ENCODE measurements around the gene PRKAG2.
"Not testable (repeated sequence)": the region's sequence is repeated elsewhere in the genome, so short reads cannot be mapped to it uniquely, and the experiment has no call there.

Gene PRKAG2

GRCh38 chr7:151752037-151752436, 124.9 kb downstream of the PRKAG2 start:
- H2AFZ ChIP-seq (ENCODE audit: low read depth, low read length, severe bottlenecking) = no peak overlapping the region
- no peaks in the 10 kb centered on the region for H3K36me3 ChIP-seq (ENCODE audit: low read length)
- H3K9ac ChIP-seq (ENCODE audit: low read length) = no peak overlapping the region
- no peaks in the 10 kb centered on the region for H3F3A ChIP-seq (ENCODE audit: insufficient read depth)
- no peaks in the 10 kb centered on the region for H3K9me2 ChIP-seq (replicated peaks; ENCODE audit: insufficient read depth, low read length)
- H3K79me2 ChIP-seq (ENCODE audit: insufficient read depth, low read length) = no peaks in the 10 kb centered on the region
- no peak overlapping the region for H3K27ac ChIP-seq (ENCODE audit: low read depth, low read length)
- TF ChIP-seq CTCF (IDR thresholded peaks at IDR 0.05; ENCODE audit: insufficient read depth, low read length, poor library complexity, severe bottlenecking) = no peak
- TF ChIP-seq EZH2phosphoT487 (conservative IDR thresholded peaks at IDR 0.05; ENCODE audit: low read length) = no peak
- H3K9me3 ChIP-seq (ENCODE audit: insufficient read depth, low read length) = no peaks in the 10 kb centered on the region
- no peak overlapping the region for H3K4me3 ChIP-seq (ENCODE audit: insufficient read depth, low read length, poor library complexity, severe bottlenecking)
- H4K20me1 ChIP-seq (ENCODE audit: low read depth, low read length) = no peaks in the 10 kb centered on the region
- no peaks in the 10 kb centered on the region for H3K27me3 ChIP-seq (ENCODE audit: low read length)
- H3K4me2 ChIP-seq (ENCODE audit: low read depth, low read length, poor library complexity, severe bottlenecking) = no peak overlapping the region

- Histone ChIP-seq H3K36me3 (ENCODE audit: low read length) (no peaks in the 10 kb centered on the region), H3K79me2 (ENCODE audit: insufficient read depth, low read length) (no peaks in the 10 kb centered on the region), H2AFZ (ENCODE audit: low read depth, low read length, severe bottlenecking) (no peak overlapping the region), H4K20me1 (ENCODE audit: low read depth, low read length) (no peaks in the 10 kb centered on the region), H3K9me3 (ENCODE audit: insufficient read depth, low read length) (no peaks in the 10 kb centered on the region), H3K4me2 (ENCODE audit: low read depth, low read length, poor library complexity, severe bottlenecking) (no peak overlapping the region), H3F3A (ENCODE audit: insufficient read depth) (no peaks in the 10 kb centered on the region), H3K9ac (ENCODE audit: low read length) (no peak overlapping the region), H3K27ac (ENCODE audit: low read depth, low read length) (no peak overlapping the region), H3K27me3 (ENCODE audit: low read length) (no peaks in the 10 kb centered on the region), H3K9me2 (replicated peaks; ENCODE audit: insufficient read depth, low read length) (no peaks in the 10 kb centered on the region), H3K4me3 (ENCODE audit: insufficient read depth, low read length, poor library complexity, severe bottlenecking) (no peak overlapping the region)
- TF ChIP-seq EZH2phosphoT487 (conservative IDR thresholded peaks at IDR 0.05; ENCODE audit: low read length) (no peak), CTCF (IDR thresholded peaks at IDR 0.05; ENCODE audit: insufficient read depth, low read length, poor library complexity, severe bottlenecking) (no peak)
Measured at GRCh38 chr7:151748733-151749132, 128.2 kb downstream of the PRKAG2 start.

GRCh38 chr7:151748021-151748420, 128.9 kb downstream of the PRKAG2 start:
- H4K20me1 ChIP-seq (ENCODE audit: low read depth, low read length); H3K27me3 ChIP-seq (ENCODE audit: low read length); H3K27ac ChIP-seq (ENCODE audit: low read depth, low read length); H2AFZ ChIP-seq (ENCODE audit: low read depth, low read length, severe bottlenecking); H3K36me3 ChIP-seq (ENCODE audit: low read length); H3F3A ChIP-seq (ENCODE audit: insufficient read depth); H3K9me2 ChIP-seq (replicated peaks; ENCODE audit: insufficient read depth, low read length); H3K4me3 ChIP-seq (ENCODE audit: insufficient read depth, low read length, poor library complexity, severe bottlenecking); H3K4me2 ChIP-seq (ENCODE audit: low read depth, low read length, poor library complexity, severe bottlenecking); H3K9me3 ChIP-seq (ENCODE audit: insufficient read depth, low read length); H3K79me2 ChIP-seq (ENCODE audit: insufficient read depth, low read length); H3K9ac ChIP-seq (ENCODE audit: low read length): not testable (repeated sequence)

- Histone ChIP-seq H3K9ac (ENCODE audit: low read length) (no peak overlapping the region), H4K20me1 (ENCODE audit: low read depth, low read length) (no peaks in the 10 kb centered on the region), H3K9me2 (replicated peaks; ENCODE audit: insufficient read depth, low read length) (no peaks in the 10 kb centered on the region), H3K4me2 (ENCODE audit: low read depth, low read length, poor library complexity, severe bottlenecking) (no peak overlapping the region), H3K27me3 (ENCODE audit: low read length) (no peaks in the 10 kb centered on the region), H3K27ac (ENCODE audit: low read depth, low read length) (no peak overlapping the region), H3K4me3 (ENCODE audit: insufficient read depth, low read length, poor library complexity, severe bottlenecking) (no peak overlapping the region), H3K9me3 (ENCODE audit: insufficient read depth, low read length) (no peaks in the 10 kb centered on the region), H3K79me2 (ENCODE audit: insufficient read depth, low read length) (no peaks in the 10 kb centered on the region), H2AFZ (ENCODE audit: low read depth, low read length, severe bottlenecking) (no peak overlapping the region), H3K36me3 (ENCODE audit: low read length) (no peaks in the 10 kb centered on the region), H3F3A (ENCODE audit: insufficient read depth) (no peaks in the 10 kb centered on the region)
- TF ChIP-seq EZH2phosphoT487 (conservative IDR thresholded peaks at IDR 0.05; ENCODE audit: low read length) (no peak), CTCF (IDR thresholded peaks at IDR 0.05; ENCODE audit: insufficient read depth, low read length, poor library complexity, severe bottlenecking) (no peak)
Measured at GRCh38 chr7:151745706-151746105, 131.2 kb downstream of the PRKAG2 start.
